ENCODE results near the gene GIPC1.
A peak's percentile ranks its signal among the peaks of the same experiment; 100 is the strongest.
"Not testable (repeated sequence)": the region's sequence is repeated elsewhere in the genome, so short reads cannot be mapped to it uniquely, and the experiment has no call there.

Gene GIPC1

DNA sequence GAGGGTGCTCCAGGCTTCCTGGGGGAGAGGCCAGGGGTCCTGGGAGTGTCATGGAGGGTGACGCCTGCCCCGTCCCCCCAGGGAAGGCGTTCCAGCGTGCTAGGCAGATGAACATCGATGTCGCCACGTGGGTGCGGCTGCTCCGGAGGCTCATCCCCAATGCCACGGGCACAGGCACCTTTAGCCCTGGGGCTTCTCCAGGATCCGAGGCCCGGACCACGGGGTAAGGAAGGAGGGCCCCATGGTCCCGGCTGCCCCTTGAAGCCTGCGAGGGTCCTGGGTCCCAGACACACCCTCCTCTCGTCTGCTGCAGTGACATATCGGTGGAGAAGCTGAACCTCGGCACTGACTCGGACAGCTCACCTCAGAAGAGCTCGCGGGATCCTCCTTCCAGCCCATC lies 32.2 kb downstream of the GIPC1 start:
- TF ChIP-seq, protein P1, sequence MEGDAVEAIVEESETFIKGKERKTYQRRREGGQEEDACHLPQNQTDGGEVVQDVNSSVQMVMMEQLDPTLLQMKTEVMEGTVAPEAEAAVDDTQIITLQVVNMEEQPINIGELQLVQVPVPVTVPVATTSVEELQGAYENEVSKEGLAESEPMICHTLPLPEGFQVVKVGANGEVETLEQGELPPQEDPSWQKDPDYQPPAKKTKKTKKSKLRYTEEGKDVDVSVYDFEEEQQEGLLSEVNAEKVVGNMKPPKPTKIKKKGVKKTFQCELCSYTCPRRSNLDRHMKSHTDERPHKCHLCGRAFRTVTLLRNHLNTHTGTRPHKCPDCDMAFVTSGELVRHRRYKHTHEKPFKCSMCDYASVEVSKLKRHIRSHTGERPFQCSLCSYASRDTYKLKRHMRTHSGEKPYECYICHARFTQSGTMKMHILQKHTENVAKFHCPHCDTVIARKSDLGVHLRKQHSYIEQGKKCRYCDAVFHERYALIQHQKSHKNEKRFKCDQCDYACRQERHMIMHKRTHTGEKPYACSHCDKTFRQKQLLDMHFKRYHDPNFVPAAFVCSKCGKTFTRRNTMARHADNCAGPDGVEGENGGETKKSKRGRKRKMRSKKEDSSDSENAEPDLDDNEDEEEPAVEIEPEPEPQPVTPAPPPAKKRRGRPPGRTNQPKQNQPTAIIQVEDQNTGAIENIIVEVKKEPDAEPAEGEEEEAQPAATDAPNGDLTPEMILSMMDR (IDR thresholded peaks at IDR 0.05; ENCODE audit: extremely low read depth, missing control alignments), result no peak

DNA sequence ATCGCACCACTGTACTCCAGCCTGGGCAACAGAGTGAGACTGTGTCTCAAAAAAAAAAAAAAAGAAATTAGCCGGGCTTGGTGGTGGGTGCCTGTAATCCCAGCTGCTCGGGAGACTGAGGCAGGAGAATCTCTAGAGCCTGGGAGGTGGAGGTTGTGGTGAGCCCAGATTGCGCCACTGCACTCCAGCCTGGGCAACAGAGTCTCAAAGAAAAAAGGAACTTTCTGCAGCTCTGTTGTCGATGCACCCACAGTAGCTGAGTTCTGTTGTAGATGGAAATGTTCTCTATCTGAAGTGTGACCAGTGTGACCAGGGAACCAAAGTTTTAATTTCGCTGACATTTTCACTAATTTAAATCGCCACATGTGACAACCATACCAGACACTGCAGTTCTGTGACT lies 33.5 kb downstream of the GIPC1 start:
- not testable (repeated sequence) for DNase-seq (ENCODE audit: low spot score)

More for the DNA sequence above, 32.2 kb downstream of the GIPC1 start:
- DNase-seq (ENCODE audit: low spot score), result no peak

DNA sequence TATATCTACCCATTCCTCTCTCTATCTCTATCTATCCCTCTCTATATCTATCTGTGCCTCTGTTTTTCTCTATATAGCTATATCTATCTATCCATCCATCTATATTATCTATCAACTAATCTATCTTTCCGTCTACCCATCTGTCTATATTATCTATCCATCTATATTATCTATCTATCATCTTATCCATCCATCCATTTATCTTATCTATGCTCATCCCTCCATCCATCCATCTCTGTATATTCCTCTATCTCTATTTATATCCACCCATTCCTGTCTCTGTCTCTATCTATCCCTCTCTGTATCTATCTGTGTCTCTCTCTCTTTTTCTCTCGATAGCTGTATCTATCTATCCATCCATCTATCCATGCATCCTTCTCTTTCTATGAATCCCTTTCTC lies 35.0 kb downstream of the GIPC1 start:
- DNase-seq (ENCODE audit: low spot score), result no peak
- TF ChIP-seq, protein P1 (IDR thresholded peaks at IDR 0.05; ENCODE audit: extremely low read depth, missing control alignments), result no peak

DNA sequence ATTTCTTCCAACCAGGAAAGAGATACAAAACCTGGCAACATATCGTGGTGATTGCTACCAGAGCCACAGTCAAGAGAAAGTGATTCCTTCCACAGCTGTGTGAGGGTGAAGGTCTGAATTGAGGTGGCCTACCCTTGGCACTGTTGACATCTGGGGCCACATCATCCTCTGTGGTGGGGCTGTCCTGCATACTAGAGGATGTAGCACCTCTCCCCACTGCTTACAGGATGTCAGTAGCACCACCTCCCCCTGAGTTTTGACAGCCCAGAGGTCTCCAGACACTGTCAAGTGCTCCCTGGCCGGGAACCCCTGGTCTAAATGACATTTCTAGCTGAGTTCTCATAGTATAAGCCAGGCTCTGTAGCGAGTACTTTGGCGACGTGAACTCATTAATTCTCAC lies 36.2 kb downstream of the GIPC1 start:
- no peak for DNase-seq (ENCODE audit: low spot score)
- TF ChIP-seq, protein P1 (IDR thresholded peaks at IDR 0.05; ENCODE audit: extremely low read depth, missing control alignments), result no peak

DNA sequence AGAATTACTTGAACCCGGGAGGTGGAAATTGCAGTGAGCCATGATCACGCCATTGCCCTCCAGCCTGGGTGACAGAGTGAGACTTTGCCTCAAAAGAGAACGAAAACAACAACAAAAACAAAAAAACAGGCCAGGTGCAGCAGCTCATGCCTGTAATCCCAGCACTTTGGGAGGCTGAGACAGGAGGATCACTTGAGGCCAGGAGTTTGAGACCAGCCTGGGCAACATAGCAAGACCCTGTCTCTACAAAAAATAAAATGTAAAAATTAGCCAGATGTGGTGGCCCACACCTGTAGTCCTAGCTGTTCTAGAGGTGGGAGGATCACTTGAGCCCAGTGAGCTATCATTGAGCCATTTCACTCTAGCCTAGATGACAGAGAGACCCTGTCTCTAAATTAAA lies 43.6 kb downstream of the GIPC1 start:
- DNase-seq (ENCODE audit: low spot score), result not testable (repeated sequence)

DNA sequence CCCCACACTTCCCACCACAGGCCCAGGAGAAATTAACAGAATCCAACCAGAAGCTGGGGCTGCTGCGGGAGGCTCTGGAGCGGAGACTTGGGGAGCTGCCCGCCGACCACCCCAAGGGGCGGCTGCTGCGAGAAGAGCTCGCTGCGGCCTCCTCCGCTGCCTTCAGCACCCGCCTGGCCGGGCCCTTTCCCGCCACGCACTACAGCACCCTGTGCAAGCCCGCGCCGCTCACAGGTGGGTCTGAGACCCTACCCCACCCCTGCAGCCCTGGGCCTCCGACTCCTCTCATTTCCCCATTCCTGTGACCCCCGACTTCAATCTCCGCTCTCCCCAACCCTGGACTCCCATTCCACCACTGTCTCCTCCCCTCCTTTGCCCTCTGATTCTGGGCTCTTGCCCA lies 45.1 kb downstream of the GIPC1 start:
- TF ChIP-seq, protein P1 (IDR thresholded peaks at IDR 0.05; ENCODE audit: extremely low read depth, missing control alignments), result no peak
- no peak for DNase-seq (ENCODE audit: low spot score)

DNA sequence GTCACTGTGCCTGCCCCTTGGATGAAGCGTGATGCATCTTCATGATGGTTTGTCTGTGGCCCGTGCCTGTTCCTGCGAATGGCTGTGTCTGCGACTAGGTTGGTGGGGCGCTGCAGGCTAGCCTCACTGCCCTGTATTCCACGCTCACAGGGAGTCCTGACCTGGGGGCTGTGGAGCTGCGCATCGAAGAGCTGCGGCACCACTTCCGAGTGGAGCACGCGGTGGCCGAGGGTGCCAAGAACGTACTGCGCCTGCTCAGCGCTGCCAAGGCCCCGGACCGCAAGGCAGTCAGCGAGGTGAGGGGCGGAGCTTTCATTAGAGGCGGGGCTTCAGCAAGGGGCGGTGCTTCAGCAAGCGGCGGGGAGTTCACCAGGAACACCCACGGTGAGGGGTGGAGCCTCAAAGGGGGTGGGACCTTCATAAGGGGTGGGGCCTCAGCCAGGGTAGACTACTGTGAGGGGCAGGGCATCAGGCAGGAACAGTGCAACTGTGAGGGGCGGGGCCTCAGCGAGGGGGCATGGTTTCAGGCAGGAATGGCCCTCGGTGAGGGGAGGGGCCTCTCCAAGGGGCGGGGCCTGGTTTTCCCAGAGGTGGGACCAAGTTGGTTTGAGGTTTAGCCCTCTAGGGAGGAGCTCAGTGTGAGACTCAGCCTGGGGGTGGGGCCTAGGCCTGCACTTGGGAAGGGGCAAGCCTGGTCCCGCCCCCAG lies 45.6 kb downstream of the GIPC1 start:
- TF ChIP-seq, protein P1 (IDR thresholded peaks at IDR 0.05; ENCODE audit: extremely low read depth, missing control alignments), result no peak
- DNase-seq (ENCODE audit: low spot score), result peak; percentile 78

DNA sequence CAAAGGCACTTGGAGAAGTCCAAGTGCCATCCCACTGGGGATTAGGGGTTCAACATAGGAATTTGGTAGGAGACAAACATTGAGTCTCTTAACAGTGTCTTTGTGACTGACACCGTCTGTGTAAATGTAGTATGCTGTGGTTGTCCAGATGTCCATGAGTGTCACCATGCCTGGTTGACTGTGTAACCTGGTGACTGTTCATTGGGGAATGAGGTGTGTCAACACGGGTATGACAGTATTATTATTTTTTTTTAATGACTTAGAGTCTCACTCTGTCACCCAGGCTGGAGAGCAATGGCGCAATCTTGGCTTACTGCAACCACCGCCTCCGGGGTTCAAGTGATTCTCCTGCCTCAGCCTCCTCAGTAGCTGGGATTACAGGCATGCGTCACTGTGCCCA lies 46.6 kb downstream of the GIPC1 start:
- no peak for DNase-seq (ENCODE audit: low spot score)
- TF ChIP-seq, protein P1 (IDR thresholded peaks at IDR 0.05; ENCODE audit: extremely low read depth, missing control alignments), result no peak

All from GM20000 (cell line).